ENCODE measurements around the gene UTP25. TPM values are rescaled to one million over a fixed set of nuclear protein-coding genes. Genes with fewer than 3 reads are reported as not detected.
A peak's percentile ranks its signal among the peaks of the same experiment; 100 is the strongest.

The UTP25 gene
- total and polyA plus RNA-seq, 2 of the 4 experiments (the other 2 are of a cell fraction): 7.1 to 17.4 TPM

- no peak overlapping the region for H3K9ac ChIP-seq (ENCODE audit: low read depth, low read length)
- no peak overlapping the region for H2BK5ac ChIP-seq (ENCODE audit: low read depth, low read length, poor library complexity, severe bottlenecking)
- intact Hi-C loops (cut with micrococcal nuclease): no loop called here
- no peak overlapping the region for H3K18ac ChIP-seq (ENCODE audit: low read depth, low read length)
- no peak for DNase-seq
- no peak overlapping the region for H3K4me2 ChIP-seq (ENCODE audit: low read depth, low read length)
- H3K79me1 ChIP-seq (ENCODE audit: low read depth in 1 of 2, low read length in 2 of 2): no peaks in the 10 kb centered on the region
- no peak overlapping the region for H3K4me3 ChIP-seq (ENCODE audit: insufficient read depth, low read depth, low read length)
- TF ChIP-seq, protein P1, sequence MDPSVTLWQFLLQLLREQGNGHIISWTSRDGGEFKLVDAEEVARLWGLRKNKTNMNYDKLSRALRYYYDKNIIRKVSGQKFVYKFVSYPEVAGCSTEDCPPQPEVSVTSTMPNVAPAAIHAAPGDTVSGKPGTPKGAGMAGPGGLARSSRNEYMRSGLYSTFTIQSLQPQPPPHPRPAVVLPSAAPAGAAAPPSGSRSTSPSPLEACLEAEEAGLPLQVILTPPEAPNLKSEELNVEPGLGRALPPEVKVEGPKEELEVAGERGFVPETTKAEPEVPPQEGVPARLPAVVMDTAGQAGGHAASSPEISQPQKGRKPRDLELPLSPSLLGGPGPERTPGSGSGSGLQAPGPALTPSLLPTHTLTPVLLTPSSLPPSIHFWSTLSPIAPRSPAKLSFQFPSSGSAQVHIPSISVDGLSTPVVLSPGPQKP (IDR thresholded peaks at IDR 0.05; ENCODE audit: borderline replicate concordance, low read depth, low read length): no peak
- TF ChIP-seq RAD21 (IDR thresholded peaks at IDR 0.05; ENCODE audit: low read length): no peak
- TF ChIP-seq, protein P2, sequence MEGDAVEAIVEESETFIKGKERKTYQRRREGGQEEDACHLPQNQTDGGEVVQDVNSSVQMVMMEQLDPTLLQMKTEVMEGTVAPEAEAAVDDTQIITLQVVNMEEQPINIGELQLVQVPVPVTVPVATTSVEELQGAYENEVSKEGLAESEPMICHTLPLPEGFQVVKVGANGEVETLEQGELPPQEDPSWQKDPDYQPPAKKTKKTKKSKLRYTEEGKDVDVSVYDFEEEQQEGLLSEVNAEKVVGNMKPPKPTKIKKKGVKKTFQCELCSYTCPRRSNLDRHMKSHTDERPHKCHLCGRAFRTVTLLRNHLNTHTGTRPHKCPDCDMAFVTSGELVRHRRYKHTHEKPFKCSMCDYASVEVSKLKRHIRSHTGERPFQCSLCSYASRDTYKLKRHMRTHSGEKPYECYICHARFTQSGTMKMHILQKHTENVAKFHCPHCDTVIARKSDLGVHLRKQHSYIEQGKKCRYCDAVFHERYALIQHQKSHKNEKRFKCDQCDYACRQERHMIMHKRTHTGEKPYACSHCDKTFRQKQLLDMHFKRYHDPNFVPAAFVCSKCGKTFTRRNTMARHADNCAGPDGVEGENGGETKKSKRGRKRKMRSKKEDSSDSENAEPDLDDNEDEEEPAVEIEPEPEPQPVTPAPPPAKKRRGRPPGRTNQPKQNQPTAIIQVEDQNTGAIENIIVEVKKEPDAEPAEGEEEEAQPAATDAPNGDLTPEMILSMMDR (conservative IDR thresholded peaks at IDR 0.05; ENCODE audit: low read depth, low read length): no peak
- no peak for TF ChIP-seq FOS (IDR thresholded peaks at IDR 0.05; ENCODE audit: low read depth, low read length)
- no peak for TF ChIP-seq RCOR1 (IDR thresholded peaks at IDR 0.05; ENCODE audit: insufficient replicate concordance, low read length)
- TF ChIP-seq BHLHE40 (IDR thresholded peaks at IDR 0.05; ENCODE audit: low read depth, low read length): no peak
- TF ChIP-seq CHD1 (IDR thresholded peaks at IDR 0.05; ENCODE audit: low read depth, low read length): no peak
- TF ChIP-seq, protein P3, sequence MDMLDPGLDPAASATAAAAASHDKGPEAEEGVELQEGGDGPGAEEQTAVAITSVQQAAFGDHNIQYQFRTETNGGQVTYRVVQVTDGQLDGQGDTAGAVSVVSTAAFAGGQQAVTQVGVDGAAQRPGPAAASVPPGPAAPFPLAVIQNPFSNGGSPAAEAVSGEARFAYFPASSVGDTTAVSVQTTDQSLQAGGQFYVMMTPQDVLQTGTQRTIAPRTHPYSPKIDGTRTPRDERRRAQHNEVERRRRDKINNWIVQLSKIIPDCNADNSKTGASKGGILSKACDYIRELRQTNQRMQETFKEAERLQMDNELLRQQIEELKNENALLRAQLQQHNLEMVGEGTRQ (IDR thresholded peaks at IDR 0.05; ENCODE audit: low read depth, low read length): no peak
- TF ChIP-seq MXI1 (IDR thresholded peaks at IDR 0.05; ENCODE audit: borderline replicate concordance, low read depth, low read length): no peak
- TF ChIP-seq NFE2L2 (IDR thresholded peaks at IDR 0.05; ENCODE audit: low read depth, low read length): no peak
- TF ChIP-seq CEBPB (IDR thresholded peaks at IDR 0.05; ENCODE audit: low read depth, low read length): no peak
- no peak for TF ChIP-seq RFX5 (IDR thresholded peaks at IDR 0.05; ENCODE audit: low read depth, low read length)
- TF ChIP-seq SMC3 (IDR thresholded peaks at IDR 0.05; ENCODE audit: low read depth, low read length): no peak
- TF ChIP-seq MAZ (IDR thresholded peaks at IDR 0.05; ENCODE audit: borderline replicate concordance, low read depth, low read length): no peak
- no peak for TF ChIP-seq POLR2A (IDR thresholded peaks at IDR 0.05; ENCODE audit: low read depth, low read length)
- TF ChIP-seq MAFK (IDR thresholded peaks at IDR 0.05; ENCODE audit: low read depth, low read length): no peak
- no peak overlapping the region for H2BK120ac ChIP-seq (ENCODE audit: low read depth, low read length)
- H4K5ac ChIP-seq (ENCODE audit: low read depth, low read length): no peak overlapping the region
- BruUV-seq (replicated peaks): no TSS peak
- in situ Hi-C loops (cut with MboI; ENCODE audit: low sequenced_read_pairs): no loop called here
- no peaks in the 10 kb centered on the region for H3K4me1 ChIP-seq (ENCODE audit: control insufficient read depth, insufficient read depth, low read length)
- CTCF ChIA-PET: no interaction called here
- H3K9me1 ChIP-seq (ENCODE audit: insufficient read depth, low read length): no peaks in the 10 kb centered on the region
- no peak overlapping the region for H2BK20ac ChIP-seq (ENCODE audit: low read depth, low read length)
- H4K8ac ChIP-seq (ENCODE audit: low read depth in 2 of 2, low read length in 2 of 2): peak overlapping the region in 1 of 2 experiments; percentile 88; a peak in 1 of 4 replicates
- no peak overlapping the region; the same call in 1 of the 2 replicates for H3K14ac ChIP-seq (replicated peaks; ENCODE audit: low read depth, low read length)
- POLR2A ChIA-PET (ENCODE audit: unreplicated experiment): no interaction called here
- H2AK5ac ChIP-seq (ENCODE audit: low read depth, low read length): no peak overlapping the region
- no peak overlapping the region for H2BK15ac ChIP-seq (ENCODE audit: low read depth, low read length)
- H3K9me3 ChIP-seq (ENCODE audit: control insufficient read depth, insufficient read depth, low read length): no peaks in the 10 kb centered on the region
- WGBS, 2 experiments (ENCODE audit: extremely low coverage in 2 of 2, insufficient read length in 1 of 2): 100% methylated on average over 2 of the region's 3 CpGs; no CpG with 5 or more reads in 1 of the 2 experiments
- ATAC-seq (ENCODE audit: low read depth): no peak
- no peak overlapping the region; the same call in 1 of the 2 replicates for H4K91ac ChIP-seq (ENCODE audit: insufficient read depth, low read depth, low read length)
- no peak overlapping the region for H3K56ac ChIP-seq (ENCODE audit: extremely low read depth, insufficient read depth, low read length)
- H2AK9ac ChIP-seq (replicated peaks; ENCODE audit: low read depth, low read length, poor library complexity): no peak overlapping the region
- dilution Hi-C loops (cut with HindIII; ENCODE audit: low sequenced_read_pairs, unreplicated experiment): loop anchor here (25.0 kb wide), 1 partner anchor 172 kb away; no protein-coding TSS in a partner anchor
- H2AFZ ChIP-seq (replicated peaks; ENCODE audit: low read length, poor library complexity): peak overlapping the region; percentile 58
- no peaks in the 10 kb centered on the region for H4K20me1 ChIP-seq (ENCODE audit: insufficient read depth, low read length)
- H3K36me3 ChIP-seq (ENCODE audit: control insufficient read depth, insufficient read depth, low read length): no peaks in the 10 kb centered on the region
- no peak overlapping the region for H3K27ac ChIP-seq (ENCODE audit: insufficient read depth, low read length)
- H3K27me3 ChIP-seq (ENCODE audit: control insufficient read depth, insufficient read depth, low read length): no peaks in the 10 kb centered on the region
- H3K4ac ChIP-seq (ENCODE audit: low read depth, low read length): no peak overlapping the region
- no peak overlapping the region for H3K23ac ChIP-seq (ENCODE audit: low read depth, low read length)
Observed at GRCh38 chr1:209815490-209815889, 12.3 kb upstream of the UTP25 start.
